Kidney epithelial cell (primary cell): Measurements from ENCODE around the gene C19orf85. TPM values are rescaled to one million over a fixed set of nuclear protein-coding genes. Genes with fewer than 3 reads are reported as not detected.

Experiments
- DNase-seq: peaks from one replicate; pipeline ENCODE4 v3.0.0-alpha.2; 2010; ENCODE audit warnings: low read depth
- H3K27me3 ChIP-seq: 2 replicates; pipeline ENCODE4 v1.6.0; 2011; ENCODE audit warnings: low read length; ENCODE audit not compliant: control insufficient read depth, insufficient read depth
- H3K36me3 ChIP-seq: 2 replicates; pipeline ENCODE4 v1.5.1; 2011; ENCODE audit warnings: low read length; ENCODE audit not compliant: control insufficient read depth, insufficient read depth
- H3K4me3 ChIP-seq: 2 replicates; pipeline ENCODE4 v1.5.1; 2011; ENCODE audit warnings: low read depth, mild to moderate bottlenecking, control low read depth, low read length
- total RNA-seq: library from RNA; depleted of rRNA; stranded (reverse); fragments of >200 nt; gene quantifications from 2 replicates; pipeline ENCODE4 v1.2.3, GENCODE V29; 2015
- TF ChIP-seq, protein P1 (sequence below): IDR thresholded peaks from 2 replicates; pipeline ENCODE4 v1.5.1; 2011; ENCODE audit warnings: mild to moderate bottlenecking, moderate library complexity, low read length, control low read depth, inconsistent platforms; ENCODE audit not compliant: insufficient read depth, poor library complexity, severe bottlenecking

C19orf85 gene
- total RNA-seq, result not detected in 2 replicates

DNA sequence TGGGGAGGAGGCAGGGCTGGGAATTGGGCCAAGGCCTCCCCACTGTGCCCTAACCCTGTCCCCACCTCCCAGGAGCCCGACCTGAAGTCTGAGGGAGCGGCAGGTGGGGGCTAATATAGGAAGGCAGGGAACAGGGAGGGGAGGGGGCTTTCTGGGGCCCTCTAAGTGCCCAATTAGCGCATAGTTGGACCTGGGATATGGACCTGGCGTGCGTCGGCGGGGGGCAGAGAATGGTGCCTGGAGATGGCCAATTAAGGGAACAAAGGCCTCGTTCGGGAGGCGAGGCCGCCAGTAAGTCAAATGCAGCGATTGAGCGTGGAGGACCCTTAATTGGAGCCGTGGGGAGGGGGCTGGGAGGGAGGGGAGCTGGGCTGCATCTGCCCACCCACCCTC lies at the start of gene C19orf85:
Gene C19orf85, minus strand, starts transcription at position 90 of the 393 bp plus-strand sequence. CDS start 197 bp downstream, outside the sequence.
- H3K4me3 ChIP-seq, result no peak within 1 kb of the TSS
- TF ChIP-seq, protein P1, sequence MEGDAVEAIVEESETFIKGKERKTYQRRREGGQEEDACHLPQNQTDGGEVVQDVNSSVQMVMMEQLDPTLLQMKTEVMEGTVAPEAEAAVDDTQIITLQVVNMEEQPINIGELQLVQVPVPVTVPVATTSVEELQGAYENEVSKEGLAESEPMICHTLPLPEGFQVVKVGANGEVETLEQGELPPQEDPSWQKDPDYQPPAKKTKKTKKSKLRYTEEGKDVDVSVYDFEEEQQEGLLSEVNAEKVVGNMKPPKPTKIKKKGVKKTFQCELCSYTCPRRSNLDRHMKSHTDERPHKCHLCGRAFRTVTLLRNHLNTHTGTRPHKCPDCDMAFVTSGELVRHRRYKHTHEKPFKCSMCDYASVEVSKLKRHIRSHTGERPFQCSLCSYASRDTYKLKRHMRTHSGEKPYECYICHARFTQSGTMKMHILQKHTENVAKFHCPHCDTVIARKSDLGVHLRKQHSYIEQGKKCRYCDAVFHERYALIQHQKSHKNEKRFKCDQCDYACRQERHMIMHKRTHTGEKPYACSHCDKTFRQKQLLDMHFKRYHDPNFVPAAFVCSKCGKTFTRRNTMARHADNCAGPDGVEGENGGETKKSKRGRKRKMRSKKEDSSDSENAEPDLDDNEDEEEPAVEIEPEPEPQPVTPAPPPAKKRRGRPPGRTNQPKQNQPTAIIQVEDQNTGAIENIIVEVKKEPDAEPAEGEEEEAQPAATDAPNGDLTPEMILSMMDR, result no peak
- H3K27me3 ChIP-seq, result peaks cover 8% of the 10 kb centered on the region
- DNase-seq, result no peak
- no peaks in the 10 kb centered on the region for H3K36me3 ChIP-seq

DNA sequence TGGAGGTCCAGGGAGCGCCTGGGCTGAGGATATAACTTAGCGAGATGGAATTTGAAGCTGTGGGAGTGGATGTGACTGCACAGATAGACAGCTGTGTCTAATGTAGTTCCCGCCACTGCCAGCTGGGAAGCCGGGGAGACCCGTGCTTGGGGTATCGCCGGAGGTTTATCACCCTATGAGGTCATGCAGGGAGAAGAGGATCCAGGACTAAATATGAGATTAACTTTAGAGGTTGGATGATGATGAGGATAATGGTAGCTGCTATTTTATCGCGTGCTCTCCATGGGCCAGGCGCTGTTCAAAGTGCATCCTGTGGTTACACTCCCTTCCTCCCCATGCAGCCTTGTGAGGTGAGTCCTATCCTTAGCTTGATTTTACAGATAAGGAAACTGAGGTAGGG lies 43.6 kb upstream of the C19orf85 start:
- no peak overlapping the region for H3K4me3 ChIP-seq
- H3K27me3 ChIP-seq, result no peaks in the 10 kb centered on the region
- H3K36me3 ChIP-seq, result no peaks in the 10 kb centered on the region
- TF ChIP-seq, protein P1, result no peak
- no peak for DNase-seq

DNA sequence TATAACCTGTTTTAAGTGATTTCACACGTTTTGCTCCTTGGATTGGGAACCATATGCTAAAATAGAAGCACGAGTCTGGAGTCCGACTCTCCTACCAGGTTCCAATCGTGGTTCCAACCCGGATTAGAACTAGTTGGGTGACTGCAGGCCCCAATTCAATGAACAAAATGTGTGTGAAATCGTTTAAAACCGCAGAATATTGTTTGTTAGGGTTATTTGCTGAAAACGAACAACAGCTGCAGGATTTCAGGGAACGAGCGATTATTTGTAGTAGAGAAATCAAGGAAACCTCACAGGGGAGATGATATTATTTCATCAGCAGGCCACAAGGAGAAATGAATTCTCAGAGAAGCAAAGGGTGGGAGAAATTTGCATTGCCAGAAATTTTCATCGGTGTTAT lies 40.4 kb upstream of the C19orf85 start:
- no peak overlapping the region for H3K4me3 ChIP-seq
- no peak for DNase-seq
- H3K36me3 ChIP-seq, result no peaks in the 10 kb centered on the region
- H3K27me3 ChIP-seq, result no peaks in the 10 kb centered on the region
- TF ChIP-seq, protein P1, result no peak

DNA sequence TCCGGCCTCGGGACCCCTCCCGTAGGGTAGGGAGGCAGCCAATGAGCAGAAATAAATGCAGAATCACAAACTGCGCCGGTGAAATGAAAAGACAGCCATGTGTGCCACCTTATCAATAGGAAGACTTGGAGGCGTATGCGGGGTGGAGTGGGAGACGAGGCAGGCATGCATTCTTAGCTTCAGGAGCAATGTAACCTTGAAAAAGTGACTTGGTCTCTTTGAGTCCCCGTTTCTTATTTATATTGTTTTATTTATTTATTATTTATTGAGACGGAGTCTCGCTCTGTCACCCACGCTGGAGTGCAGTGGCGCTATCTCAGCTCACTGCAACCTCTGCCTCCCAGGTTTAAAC lies 39.7 kb upstream of the C19orf85 start:
- Histone ChIP-seq H3K27me3 (no peaks in the 10 kb centered on the region), H3K4me3 (no peak overlapping the region), H3K36me3 (no peaks in the 10 kb centered on the region)
- no peak for DNase-seq
- TF ChIP-seq, protein P1, result no peak

DNA sequence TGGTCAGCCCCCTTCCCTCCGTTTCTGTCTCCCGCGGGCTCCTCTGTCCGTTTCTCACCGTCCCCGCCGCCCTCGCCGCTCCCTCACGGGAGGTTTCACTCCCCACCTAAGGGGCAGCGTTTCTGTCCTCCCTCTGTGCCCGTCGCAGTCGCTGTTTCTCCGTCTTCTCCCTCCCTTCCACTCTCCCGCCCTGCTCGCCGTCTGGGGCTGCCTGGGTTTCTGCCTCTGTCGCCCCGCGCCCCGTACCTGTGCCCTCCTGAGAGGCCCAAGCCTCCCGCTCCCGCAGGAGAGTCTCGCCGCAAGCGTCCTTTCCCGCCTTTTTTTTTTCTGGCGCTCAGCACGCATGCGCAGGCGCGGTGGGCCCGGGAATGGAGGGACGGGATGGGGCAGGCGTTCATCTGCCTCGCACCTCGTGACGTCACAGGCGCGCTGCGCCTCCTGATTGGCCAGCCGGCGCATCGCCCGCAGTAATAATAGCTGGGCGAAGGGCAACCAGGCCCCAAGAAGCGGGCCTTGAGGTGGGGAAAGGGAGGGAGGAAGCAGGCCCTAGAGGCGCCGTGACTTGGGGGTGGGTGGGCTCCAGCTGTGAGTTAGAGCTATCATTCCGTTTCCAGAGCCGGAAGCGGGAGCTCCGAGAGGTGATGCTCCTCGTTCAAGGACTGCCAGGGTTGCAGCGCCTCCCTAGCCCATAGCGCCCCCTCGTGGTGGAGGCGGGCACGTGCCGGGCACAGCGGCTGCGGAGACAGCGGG lies 39.1 kb upstream of the C19orf85 start:
- Histone ChIP-seq H3K4me3 (peak overlapping the region; percentile 38), H3K27me3 (no peaks in the 10 kb centered on the region), H3K36me3 (no peaks in the 10 kb centered on the region)
- TF ChIP-seq, protein P1, result peak; percentile 99
- no peak for DNase-seq

DNA sequence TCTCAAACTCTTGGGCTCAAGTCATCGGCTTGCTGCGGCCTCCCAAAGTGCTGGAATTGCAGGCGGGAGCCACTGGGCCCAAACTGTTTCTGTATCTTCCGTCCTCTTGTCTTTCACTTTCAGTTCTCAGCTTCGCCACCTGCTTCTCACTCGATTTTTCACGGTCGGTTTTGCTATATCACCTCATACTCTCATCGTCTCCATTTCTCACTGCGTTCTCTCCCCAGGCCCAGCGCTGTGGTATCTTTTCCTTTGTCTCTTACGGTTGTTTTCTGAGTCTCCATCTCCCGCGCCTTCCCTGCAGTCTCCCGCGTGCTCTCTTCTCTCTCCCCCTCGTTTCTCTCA lies 38.6 kb upstream of the C19orf85 start:
- TF ChIP-seq, protein P1, result no peak
- Histone ChIP-seq H3K4me3 (no peak overlapping the region), H3K36me3 (peaks cover under 1% of the 10 kb centered on the region), H3K27me3 (no peaks in the 10 kb centered on the region)
- DNase-seq, result no peak
